ENCODE measurements around the gene MYO7A.

The MYO7A gene

GRCh38 chr11:77181226-77181625 lies 53.2 kb downstream of the MYO7A start:
- no peak for DNase-seq
- H3K27ac ChIP-seq = no peak overlapping the region
- no peaks in the 10 kb centered on the region for H3K9me3 ChIP-seq (ENCODE audit: severe bottlenecking)
- TF ChIP-seq CTCF (IDR thresholded peaks at IDR 0.05; ENCODE audit: low read depth, low read length) = no peak
- peaks cover 88% of the 10 kb centered on the region for H3K36me3 ChIP-seq
- H3K27me3 ChIP-seq (ENCODE audit: insufficient read depth, low read depth, severe bottlenecking) = no peaks in the 10 kb centered on the region
- no peak overlapping the region for H3K4me3 ChIP-seq (ENCODE audit: low read depth, low read length)

GRCh38 chr11:77181799-77182541 lies 53.9 kb downstream of the MYO7A start:
- no peak for TF ChIP-seq CTCF (IDR thresholded peaks at IDR 0.05; ENCODE audit: low read depth, low read length)
- Histone ChIP-seq H3K9me3 (ENCODE audit: severe bottlenecking) (no peaks in the 10 kb centered on the region), H3K27ac (no peak overlapping the region), H3K4me3 (ENCODE audit: low read depth, low read length) (no peak overlapping the region), H3K36me3 (peaks cover 87% of the 10 kb centered on the region), H3K27me3 (ENCODE audit: insufficient read depth, low read depth, severe bottlenecking) (no peaks in the 10 kb centered on the region)
- no peak for DNase-seq

- H3K27me3 ChIP-seq (ENCODE audit: insufficient read depth, low read depth, severe bottlenecking) = no peaks in the 10 kb centered on the region
- H3K27ac ChIP-seq = no peak overlapping the region
- peaks cover 84% of the 10 kb centered on the region for H3K36me3 ChIP-seq
- DNase-seq = no peak
- no peak overlapping the region for H3K4me3 ChIP-seq (ENCODE audit: low read depth, low read length)
- H3K9me3 ChIP-seq (ENCODE audit: severe bottlenecking) = no peaks in the 10 kb centered on the region
- no peak for TF ChIP-seq CTCF (IDR thresholded peaks at IDR 0.05; ENCODE audit: low read depth, low read length)
Observed at GRCh38 chr11:77182542-77183430, 54.7 kb downstream of the MYO7A start.

GRCh38 chr11:77183431-77183984 lies 55.5 kb downstream of the MYO7A start:
- DNase-seq = no peak
- Histone ChIP-seq H3K9me3 (ENCODE audit: severe bottlenecking) (no peaks in the 10 kb centered on the region), H3K27ac (no peak overlapping the region), H3K36me3 (peaks cover 84% of the 10 kb centered on the region), H3K27me3 (ENCODE audit: insufficient read depth, low read depth, severe bottlenecking) (no peaks in the 10 kb centered on the region), H3K4me3 (ENCODE audit: low read depth, low read length) (no peak overlapping the region)
- no peak for TF ChIP-seq CTCF (IDR thresholded peaks at IDR 0.05; ENCODE audit: low read depth, low read length)

GRCh38 chr11:77184136-77184860 lies 56.3 kb downstream of the MYO7A start:
- Histone ChIP-seq H3K27ac (no peak overlapping the region), H3K9me3 (ENCODE audit: severe bottlenecking) (no peaks in the 10 kb centered on the region), H3K27me3 (ENCODE audit: insufficient read depth, low read depth, severe bottlenecking) (no peaks in the 10 kb centered on the region), H3K36me3 (peaks cover 82% of the 10 kb centered on the region), H3K4me3 (ENCODE audit: low read depth, low read length) (no peak overlapping the region)
- DNase-seq = no peak
- TF ChIP-seq CTCF (IDR thresholded peaks at IDR 0.05; ENCODE audit: low read depth, low read length) = no peak

Measured in WERI-Rb-1 (cell line).